HG02588 (cell line): ENCODE measurements around the gene DYNC2H1.
A peak's percentile ranks its signal among the peaks of the same experiment; 100 is the strongest.

Source experiments
- ATAC-seq: cut with Tn5 transposase; IDR thresholded peaks from one replicate; pipeline ENCODE4 v1.9.1; 2021; ENCODE audit warnings: mild to moderate bottlenecking, moderate library complexity; ENCODE audit not compliant: unreplicated experiment

The DYNC2H1 gene, protein sequence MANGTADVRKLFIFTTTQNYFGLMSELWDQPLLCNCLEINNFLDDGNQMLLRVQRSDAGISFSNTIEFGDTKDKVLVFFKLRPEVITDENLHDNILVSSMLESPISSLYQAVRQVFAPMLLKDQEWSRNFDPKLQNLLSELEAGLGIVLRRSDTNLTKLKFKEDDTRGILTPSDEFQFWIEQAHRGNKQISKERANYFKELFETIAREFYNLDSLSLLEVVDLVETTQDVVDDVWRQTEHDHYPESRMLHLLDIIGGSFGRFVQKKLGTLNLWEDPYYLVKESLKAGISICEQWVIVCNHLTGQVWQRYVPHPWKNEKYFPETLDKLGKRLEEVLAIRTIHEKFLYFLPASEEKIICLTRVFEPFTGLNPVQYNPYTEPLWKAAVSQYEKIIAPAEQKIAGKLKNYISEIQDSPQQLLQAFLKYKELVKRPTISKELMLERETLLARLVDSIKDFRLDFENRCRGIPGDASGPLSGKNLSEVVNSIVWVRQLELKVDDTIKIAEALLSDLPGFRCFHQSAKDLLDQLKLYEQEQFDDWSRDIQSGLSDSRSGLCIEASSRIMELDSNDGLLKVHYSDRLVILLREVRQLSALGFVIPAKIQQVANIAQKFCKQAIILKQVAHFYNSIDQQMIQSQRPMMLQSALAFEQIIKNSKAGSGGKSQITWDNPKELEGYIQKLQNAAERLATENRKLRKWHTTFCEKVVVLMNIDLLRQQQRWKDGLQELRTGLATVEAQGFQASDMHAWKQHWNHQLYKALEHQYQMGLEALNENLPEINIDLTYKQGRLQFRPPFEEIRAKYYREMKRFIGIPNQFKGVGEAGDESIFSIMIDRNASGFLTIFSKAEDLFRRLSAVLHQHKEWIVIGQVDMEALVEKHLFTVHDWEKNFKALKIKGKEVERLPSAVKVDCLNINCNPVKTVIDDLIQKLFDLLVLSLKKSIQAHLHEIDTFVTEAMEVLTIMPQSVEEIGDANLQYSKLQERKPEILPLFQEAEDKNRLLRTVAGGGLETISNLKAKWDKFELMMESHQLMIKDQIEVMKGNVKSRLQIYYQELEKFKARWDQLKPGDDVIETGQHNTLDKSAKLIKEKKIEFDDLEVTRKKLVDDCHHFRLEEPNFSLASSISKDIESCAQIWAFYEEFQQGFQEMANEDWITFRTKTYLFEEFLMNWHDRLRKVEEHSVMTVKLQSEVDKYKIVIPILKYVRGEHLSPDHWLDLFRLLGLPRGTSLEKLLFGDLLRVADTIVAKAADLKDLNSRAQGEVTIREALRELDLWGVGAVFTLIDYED (N-terminal part only)

DNA sequence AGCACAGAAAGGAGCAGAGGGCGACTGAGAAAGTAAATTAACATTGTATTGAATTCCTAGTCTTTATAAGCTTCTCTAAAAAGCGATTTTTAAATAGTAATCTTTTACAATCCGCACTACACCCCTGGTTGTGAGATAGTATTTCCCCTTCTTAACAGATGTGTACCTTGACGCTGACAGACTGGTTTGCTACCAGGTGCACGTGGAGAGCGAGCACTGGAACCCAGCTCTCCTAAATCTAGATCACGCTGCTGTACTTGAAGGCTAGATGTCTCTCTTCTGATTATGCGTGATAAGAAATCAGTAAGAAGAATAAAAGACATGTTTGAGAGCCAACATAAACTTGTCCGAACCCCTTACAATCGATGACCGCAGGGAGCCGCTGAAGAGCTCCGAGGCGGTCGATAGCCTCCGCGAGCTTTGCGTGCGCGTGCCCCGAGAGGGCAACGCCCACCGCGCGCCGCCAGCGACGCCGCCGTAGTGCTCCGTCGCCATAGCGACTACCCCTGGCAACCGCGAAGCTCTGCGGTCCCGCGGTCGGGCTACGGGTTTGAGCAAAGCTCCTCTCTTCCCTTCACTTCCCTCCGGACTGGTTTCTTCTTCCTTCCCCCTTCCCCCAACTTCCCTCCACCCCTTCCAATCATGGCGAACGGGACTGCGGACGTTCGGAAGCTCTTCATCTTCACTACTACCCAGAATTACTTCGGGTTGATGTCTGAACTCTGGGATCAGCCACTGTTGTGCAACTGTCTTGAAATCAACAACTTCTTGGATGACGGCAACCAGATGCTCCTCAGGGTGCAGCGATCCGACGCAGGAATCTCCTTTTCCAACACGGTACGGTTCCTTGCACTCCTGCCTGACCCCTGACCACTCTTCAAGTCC, at the start of gene DYNC2H1:
TSS of gene DYNC2H1 (plus strand) at position 494 of the 885 bp plus-strand sequence. CDS start at position 643, 149 bp downstream.
- ATAC-seq = peak; percentile 100

DNA sequence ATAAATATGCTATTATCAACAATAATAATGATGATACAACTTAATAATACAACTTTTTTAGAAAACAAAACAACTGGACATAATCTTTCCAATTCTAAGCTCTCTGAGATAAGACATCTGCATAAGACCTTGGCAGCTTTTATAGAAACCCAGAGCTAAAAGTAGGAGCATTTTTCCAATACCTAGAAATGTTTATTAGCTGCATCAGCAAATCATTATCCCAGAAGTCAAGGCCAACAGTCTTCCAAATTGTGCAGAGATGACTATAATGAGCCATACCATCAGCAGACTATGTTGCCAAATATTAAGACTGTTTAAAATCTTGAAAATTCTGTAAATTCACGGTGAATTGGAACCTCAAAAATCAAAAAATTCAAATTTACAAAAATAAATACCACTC, 47.6 kb upstream of the DYNC2H1 start:
- ATAC-seq = no peak

DNA sequence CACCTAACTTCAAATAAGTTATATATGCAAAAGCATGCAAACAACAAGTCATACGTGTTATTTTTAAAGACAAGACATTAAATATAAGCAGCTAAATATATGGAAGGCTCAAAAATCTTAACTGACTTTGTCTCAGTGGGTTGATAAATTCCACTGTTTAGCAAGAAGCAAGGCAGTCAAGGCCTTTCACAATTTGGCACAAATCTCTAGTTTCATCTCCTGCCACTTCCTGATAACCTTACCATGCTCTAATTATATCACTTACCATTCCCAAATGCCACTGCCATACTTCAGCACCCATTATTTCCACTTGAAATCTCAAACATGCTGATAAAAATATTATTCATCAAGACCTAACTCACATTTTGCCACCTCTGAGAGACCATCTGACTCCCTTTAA, 42.1 kb upstream of the DYNC2H1 start:
- ATAC-seq = no peak

DNA sequence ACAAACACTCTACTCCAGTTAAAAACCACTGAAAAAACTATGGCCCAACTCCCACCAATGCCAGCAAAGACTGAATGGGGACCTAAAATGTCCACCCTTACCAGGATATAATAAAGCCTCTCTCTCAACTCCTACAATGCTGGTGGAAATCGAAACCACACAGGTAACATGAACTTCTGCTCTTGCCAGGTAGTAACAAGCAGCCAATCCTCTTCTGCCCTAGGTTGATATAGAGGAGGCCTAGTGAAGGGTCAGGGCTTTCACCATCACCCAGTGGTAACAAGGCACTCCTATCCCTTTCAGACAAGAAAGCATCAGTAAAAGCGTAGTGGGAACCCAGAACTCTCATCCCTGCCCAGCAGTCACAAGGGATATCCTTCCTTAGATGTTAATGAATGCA, 39.9 kb upstream of the DYNC2H1 start:
- ATAC-seq = no peak

DNA sequence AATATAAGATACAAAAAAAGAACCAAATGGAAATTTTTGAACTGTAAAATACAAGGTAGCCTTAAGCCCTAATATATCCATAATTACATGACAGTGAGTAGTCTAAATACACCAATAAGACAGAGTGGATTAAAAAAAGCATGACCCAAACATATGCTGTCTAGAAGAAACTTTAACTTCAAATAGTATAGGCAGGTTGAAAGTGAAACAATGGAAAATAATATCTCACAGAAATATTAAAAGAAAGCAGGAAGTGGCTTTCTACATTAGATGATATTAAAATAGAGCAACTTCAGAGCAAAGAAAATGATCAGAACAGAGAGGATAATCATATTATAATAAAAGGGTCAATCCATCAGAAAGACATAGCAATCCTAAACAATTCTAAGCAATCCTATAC, 39.1 kb upstream of the DYNC2H1 start:
- no peak for ATAC-seq

DNA sequence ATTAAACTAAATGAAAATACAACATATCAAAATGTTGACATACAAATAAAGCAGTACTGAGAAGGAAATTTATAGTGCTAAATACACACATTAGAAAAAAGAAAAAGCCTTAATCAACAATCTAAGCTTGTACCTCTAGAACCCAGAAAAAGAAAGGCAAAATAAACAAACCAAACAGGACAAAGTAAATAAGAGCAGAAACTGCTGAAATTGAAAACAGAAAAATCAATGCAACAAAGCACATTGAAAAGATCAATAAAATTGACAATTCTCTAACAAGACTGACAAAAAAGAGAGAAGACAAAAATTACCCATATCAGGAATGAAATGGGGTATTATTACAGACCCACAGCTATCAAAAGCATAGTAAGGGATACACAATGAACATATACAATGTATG, 38.2 kb upstream of the DYNC2H1 start:
- no peak for ATAC-seq

DNA sequence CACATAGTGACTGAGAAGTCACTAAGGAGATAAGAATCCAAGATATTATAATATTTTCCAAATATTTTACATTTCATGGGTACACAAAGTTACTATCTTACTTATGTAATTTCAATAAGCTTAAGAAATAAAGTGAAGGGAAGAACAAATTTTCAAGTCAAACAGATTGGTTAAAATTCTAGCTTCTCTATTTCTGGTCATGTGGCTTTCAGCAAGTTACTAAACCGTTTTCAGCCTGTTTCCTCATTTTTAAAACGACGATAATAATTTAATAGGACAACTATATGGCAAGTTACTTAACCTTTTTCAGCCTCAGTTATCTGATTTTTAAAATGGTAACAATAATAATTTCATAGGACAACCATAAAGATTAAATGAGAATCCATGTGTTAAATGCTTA, 32.9 kb upstream of the DYNC2H1 start:
- ATAC-seq = no peak

DNA sequence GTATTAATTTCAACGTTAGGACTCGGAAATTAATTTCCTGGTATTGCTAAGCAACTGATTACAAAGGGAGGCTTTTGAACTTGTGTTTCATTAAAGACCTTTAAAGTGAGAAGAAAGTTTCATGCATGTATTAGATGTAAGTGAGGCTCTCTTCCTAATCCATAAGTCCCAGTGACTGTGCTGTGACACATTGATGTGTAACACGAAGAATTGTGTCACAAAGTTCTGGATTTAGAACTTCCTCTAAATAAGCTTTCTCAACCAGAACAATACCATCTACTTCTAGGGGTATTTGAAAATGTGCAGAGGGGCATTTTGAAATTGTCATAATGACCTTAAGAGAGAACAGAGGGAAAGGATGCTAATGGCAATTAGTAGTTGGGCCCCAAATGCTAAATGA, 31.7 kb upstream of the DYNC2H1 start:
- ATAC-seq = no peak

DNA sequence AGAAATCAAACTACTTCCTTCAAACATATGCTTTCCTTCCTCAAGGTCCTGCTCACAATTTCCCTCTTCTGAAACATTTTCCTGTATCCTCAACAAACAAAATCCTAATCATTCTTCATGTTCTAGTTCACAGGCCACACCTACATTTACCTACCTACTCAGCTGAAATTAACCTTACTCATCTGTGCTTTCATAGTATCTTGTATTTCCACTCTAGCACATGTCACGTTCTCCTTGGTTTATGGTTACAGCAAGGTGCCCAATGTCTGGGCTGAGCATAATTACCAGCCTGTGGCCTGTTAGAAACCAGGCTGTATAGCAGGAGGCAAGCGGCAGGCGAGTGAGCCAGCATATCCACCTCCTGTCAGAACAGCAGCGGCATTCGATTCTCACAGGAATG, 30.5 kb upstream of the DYNC2H1 start:
- no peak for ATAC-seq

DNA sequence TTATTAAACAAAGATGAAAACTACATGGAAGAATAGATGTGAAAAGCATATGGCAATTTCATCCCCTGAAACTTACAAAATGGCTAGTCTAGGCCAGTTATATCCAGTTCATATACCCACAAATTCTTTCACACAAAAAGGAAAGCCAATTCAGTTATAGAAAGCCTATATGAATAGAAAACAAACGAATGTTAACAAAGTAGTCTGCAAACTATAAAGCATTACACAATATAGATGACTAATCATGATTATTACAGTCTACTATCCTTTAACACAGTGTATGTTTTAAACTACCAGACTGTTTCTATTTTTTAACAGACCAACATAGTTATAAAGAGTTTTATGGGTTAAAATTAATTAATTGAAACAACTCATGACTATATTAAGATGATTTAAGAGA, 29.4 kb upstream of the DYNC2H1 start:
- no peak for ATAC-seq

DNA sequence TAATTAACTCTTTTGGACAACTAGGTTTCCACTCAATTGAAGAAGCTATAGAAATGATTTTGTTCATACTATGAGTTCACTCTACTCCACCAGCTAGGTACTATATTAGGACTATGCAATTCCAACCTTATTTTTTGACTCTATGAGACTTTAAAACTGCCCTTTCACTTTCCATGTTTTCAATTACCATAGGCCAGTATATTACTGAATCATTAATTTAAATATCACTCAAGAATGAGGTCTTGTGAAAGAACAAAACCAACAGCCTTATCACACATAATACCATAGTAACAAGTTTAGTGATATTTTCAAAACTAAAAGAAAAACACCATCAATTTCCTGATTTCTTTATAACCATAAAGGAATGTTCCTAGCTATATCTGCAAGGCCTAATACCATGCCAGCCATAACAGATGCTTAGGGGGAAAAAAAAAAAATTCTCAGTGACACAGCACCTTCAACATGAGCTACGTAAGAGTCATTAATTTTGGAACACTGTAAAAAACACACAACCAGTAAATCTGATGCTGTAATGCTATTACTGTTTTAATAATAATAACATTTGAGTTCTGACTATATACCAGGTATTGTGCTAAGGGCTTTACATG, 23.4 kb upstream of the DYNC2H1 start:
- no peak for ATAC-seq

DNA sequence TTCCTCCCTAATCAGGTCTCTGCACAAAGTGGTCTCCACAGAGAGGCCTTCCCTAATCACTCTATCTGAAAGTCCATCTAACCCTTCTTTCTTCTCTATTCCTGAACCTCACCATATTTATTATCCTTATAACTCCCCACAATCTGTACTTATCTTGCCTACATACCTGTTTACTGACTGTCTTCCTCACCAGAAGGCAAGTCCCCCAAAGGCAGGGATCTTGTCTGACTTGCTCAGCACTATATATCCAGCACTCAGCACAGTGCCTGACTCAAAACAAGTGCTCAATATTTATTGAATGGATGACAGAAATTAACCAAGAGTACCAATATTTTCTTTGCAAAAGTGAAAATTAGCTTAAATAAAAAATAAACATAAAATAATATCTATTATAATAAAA, 22.8 kb upstream of the DYNC2H1 start:
- ATAC-seq = no peak

DNA sequence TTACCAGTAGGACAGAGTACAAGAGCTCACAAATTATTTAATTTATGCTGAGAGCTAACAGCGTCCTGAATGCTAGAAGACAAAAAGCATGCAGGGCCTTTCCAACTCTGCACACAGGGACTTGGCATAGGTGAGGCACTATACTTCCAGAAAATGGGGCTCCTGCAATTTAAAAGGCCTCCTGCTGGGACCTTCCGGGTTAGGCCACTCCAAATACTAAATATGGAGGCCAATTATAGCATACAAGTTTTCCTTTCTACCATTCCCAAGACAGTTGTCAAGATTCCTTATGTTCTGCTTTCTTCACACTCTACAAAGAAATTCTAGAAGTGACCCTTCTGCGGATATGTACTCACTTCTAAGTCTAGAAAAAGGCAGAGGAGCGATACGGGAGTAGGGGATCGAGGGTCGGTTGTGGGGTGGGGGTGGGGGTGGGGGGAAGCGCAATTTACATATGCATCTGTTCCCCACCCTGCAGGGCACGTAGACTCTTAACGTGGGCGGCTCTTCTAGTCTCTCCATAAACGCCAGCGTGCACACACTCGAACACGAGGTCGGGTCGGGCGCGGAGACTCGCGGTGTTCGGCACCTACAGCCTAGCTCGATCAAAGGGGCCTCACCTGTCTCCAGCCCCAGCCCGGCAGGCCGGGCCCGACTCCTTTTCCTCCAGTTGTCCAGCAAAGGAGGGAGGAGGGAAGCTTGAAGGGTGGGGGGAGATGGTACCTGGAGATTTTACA, 18.0 kb upstream of the DYNC2H1 start:
- peak; percentile 41 for ATAC-seq

DNA sequence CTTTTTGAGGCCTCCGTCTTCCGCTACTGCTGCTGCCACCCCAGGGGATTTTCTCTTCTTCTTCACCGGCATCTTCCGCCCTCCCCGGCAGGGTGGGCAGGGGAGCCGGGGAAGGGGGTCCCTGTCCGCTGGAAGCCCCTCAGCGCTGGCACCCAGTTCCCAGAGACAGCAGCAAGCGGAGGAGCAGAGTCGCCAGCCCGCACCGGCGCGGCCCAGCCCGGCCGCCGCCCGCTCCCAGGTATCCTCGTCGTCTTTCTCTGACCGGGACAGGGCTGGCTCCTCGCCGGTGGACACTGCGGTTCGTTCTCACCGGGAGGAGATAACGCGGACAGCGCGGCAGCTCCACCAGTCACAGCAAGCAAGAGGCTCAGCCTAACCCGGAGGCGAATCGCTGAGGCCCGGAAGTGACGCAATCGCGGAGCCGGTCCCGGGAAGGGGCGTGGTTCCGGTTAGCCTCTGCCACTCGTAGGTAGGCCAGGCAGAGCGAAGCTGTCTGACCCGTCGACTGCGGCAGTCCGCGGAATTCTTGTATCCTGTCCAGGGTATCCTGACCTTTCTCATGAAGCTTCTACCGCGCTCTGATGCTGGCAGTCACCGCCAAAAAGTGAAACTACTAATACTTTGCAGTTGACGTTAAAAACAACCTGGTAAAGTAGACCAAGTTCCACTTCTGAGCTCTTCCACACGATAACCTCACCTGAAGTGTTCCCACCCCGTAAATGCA, 17.3 kb upstream of the DYNC2H1 start, which contains the start of gene DCUN1D5:
TSS of gene DCUN1D5 (minus strand) at position 360 of the 724 bp plus-strand sequence. CDS start at position 72, 288 bp downstream.
- ATAC-seq = peak; percentile 100

DNA sequence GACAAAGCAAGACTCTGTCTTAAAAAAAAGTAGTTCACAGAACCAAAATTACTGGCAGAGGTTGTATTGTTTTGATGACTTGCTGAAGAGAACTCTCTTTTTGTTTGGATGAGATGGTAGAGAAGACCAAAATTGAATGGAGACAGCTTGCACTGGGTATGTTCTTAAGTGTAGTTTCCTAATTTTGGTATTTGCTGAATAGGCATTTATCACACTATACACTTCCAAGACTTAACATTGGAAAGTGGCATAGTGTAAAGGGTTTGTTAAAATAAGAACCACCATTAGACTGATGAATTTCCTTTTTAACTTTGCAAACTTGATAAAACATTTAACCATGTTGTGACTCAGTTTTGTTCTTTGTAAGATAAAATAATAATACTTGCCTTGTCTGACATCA, 11.9 kb upstream of the DYNC2H1 start:
- ATAC-seq = no peak

DNA sequence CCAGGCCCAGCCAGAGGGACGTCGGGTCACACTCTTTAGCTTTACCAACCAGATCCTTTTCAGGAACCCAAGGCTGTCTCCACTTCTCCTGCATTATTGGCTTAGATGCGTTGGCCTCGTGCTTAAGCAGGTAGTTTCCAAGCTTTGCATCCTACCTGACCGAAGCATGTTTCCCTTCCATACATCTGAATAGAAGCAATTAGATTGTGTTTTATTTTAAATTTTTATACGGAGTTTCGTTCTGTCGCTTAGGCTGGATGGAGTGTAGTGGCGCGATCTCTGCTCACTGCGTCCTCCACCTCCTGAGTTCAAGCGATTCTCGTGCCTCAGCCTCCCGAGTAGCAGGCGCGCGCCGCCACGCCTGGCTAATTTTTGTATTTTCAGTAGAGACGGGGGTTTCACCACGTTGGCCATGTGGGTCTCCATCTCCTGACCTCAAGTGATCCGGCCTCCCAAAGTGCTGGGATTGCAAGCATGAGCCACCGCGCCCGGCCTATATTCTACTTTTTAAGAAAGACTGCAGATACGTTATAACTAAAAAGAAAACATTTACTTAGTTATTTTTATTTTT, 677 bp downstream of the DYNC2H1 start:
- ATAC-seq = no peak

DNA sequence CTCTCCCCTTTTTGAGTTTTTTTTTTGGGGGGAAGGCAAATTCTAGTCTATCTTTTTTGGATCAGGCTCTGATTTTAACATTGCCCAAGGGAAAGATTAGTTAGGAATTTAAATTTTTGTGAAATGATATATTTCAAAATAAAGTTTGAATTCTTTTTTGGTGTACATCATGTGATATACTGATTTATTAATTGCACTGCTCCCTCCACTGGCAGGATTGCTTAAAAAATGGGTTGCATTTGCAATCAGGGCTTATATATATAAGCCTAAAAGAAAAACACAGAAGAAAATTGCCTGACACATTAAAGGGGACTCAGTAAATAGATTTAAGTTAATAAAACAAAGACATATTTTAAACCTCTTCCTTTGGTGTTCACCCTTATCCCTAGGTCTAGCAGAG, 1.2 kb downstream of the DYNC2H1 start:
- no peak for ATAC-seq

DNA sequence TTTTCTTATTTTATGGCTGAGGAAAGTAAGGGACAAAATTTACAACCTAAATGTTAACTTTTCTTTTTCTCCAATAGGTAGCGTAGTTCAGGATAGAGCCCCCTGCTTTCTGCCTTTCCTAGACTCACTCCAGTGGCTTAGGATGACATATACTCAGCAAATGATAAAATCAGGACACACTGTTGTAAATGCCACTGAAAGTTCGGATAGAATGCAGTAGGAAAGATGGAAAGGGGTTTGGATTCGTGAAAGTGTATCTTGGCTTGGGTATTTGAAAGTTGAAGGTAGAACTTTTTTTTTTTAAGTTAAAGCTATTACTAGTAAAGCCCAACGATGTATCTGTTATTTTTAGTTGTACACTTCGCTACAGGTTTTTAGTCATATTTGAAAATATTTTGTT, 2.2 kb downstream of the DYNC2H1 start:
- ATAC-seq = no peak
